GM23338 (cell line): ENCODE measurements around the gene RXRB. TPM values are rescaled to one million over a fixed set of nuclear protein-coding genes. Genes with fewer than 3 reads are reported as not detected.

Experiments
- ATAC-seq: fragments of 200-7000 bp; cut with Tn5 transposase; 3 replicates; pipeline ENCODE4 v1.9.1; 2020
- DNase-seq: peaks from one replicate; pipeline ENCODE4 v3.0.0-alpha.2; 2015; ENCODE audit warnings: low spot score
- H2AFZ ChIP-seq: fragments of 200-600 bp; sonication (generic); 2 replicates; pipeline ENCODE4 v1.8.0; 2016; ENCODE audit warnings: antibody characterized with exemption, mild to moderate bottlenecking, moderate library complexity
- H3F3A ChIP-seq: fragments of 200-600 bp; sonication (generic); replicated peaks from 2 replicates; pipeline ENCODE4 v1.8.0; 2017; ENCODE audit warnings: antibody characterized with exemption, mixed run types, low read depth
- H3K27ac ChIP-seq: fragments of 200-600 bp; sonication (generic); 2 replicates; pipeline ENCODE4 v1.6.1; 2016; ENCODE audit warnings: low read depth
- H3K27me3 ChIP-seq: fragments of 200-600 bp; sonication (generic); 2 replicates; pipeline ENCODE4 v1.8.0; 2016; ENCODE audit warnings: mild to moderate bottlenecking, mixed run types, moderate library complexity; ENCODE audit not compliant: insufficient read depth
- H3K36me3 ChIP-seq: fragments of 200-600 bp; sonication (generic); 2 replicates; pipeline ENCODE4 v1.8.0; 2016; ENCODE audit warnings: mild to moderate bottlenecking; ENCODE audit not compliant: insufficient read depth
- H3K4me1 ChIP-seq: fragments of 200-600 bp; sonication (generic); 2 replicates; pipeline ENCODE4 v1.8.0; 2016; ENCODE audit warnings: mild to moderate bottlenecking, moderate library complexity; ENCODE audit not compliant: insufficient read depth
- H3K4me2 ChIP-seq: fragments of 200-600 bp; sonication (generic); 2 replicates; pipeline ENCODE4 v1.7.1; 2017; ENCODE audit warnings: mixed run types
- H3K4me3 ChIP-seq: fragments of 200-600 bp; sonication (generic); 2 replicates; pipeline ENCODE4 v1.6.1; 2016; ENCODE audit warnings: mixed run types
- H3K79me2 ChIP-seq: fragments of 200-600 bp; sonication (generic); replicated peaks from 2 replicates; pipeline ENCODE4 v1.8.0; 2017; ENCODE audit warnings: mild to moderate bottlenecking; ENCODE audit not compliant: insufficient read depth
- H3K9me2 ChIP-seq: fragments of 200-600 bp; sonication (generic); 2 replicates; pipeline ENCODE4 v1.8.0; 2017; ENCODE audit not compliant: insufficient read depth
- H4K20me1 ChIP-seq: fragments of 200-600 bp; sonication (generic); replicated peaks from 2 replicates; pipeline ENCODE4 v1.8.0; 2017; ENCODE audit warnings: mild to moderate bottlenecking; ENCODE audit not compliant: insufficient read depth
- H3K27ac Mint-ChIP-seq: 2 replicates; pipeline ENCODE4 v1.8.0; 2020; ENCODE audit warnings: inconsistent platforms, mild to moderate bottlenecking, moderate library complexity, mixed read lengths
- H3K27me3 Mint-ChIP-seq: 3 replicates; pipeline ENCODE4 v1.8.0; 2022; ENCODE audit warnings: low read depth, mild to moderate bottlenecking, moderate library complexity, mixed read lengths, inconsistent platforms; ENCODE audit not compliant: insufficient read depth, poor library complexity
- H3K36me3 Mint-ChIP-seq: 3 replicates; pipeline ENCODE4 v1.8.0; 2021; ENCODE audit warnings: low read depth, mild to moderate bottlenecking, inconsistent platforms, moderate library complexity, mixed read lengths
- H3K4me1 Mint-ChIP-seq: 3 replicates; pipeline ENCODE4 v1.8.0; 2020; ENCODE audit warnings: mild to moderate bottlenecking, inconsistent platforms, mixed read lengths
- H3K4me3 Mint-ChIP-seq: 3 replicates; pipeline ENCODE4 v1.8.0; 2021; ENCODE audit warnings: moderate library complexity, mild to moderate bottlenecking, inconsistent platforms, mixed read lengths
- H3K9me3 Mint-ChIP-seq: 3 replicates; pipeline ENCODE4 v1.8.0; 2020; ENCODE audit warnings: moderate library complexity, mild to moderate bottlenecking, inconsistent platforms, mixed read lengths
- CREB1 ChIP-seq: fragments of 250-450 bp; sonication (Bioruptor Pico); IDR thresholded peaks from 2 replicates; pipeline ENCODE4 v1.5.0; 2020; ENCODE audit warnings: low read depth, mild to moderate bottlenecking, moderate library complexity
- EZH2 ChIP-seq: fragments of 200-600 bp; sonication (generic); IDR thresholded peaks from one replicate; pipeline ENCODE4 v1.8.0; 2017; ENCODE audit warnings: antibody characterized with exemption, mild to moderate bottlenecking, low read depth; ENCODE audit not compliant: unreplicated experiment
- EZH2phosphoT487 ChIP-seq: fragments of 200-600 bp; sonication (generic); IDR thresholded peaks from one replicate; pipeline ENCODE4 v1.8.1; 2018; ENCODE audit warnings: antibody characterized with exemption; ENCODE audit not compliant: unreplicated experiment
- JUNB ChIP-seq: IDR thresholded peaks from one replicate; pipeline ENCODE4 v1.6.1; 2016; ENCODE audit warnings: antibody characterized with exemption; ENCODE audit not compliant: unreplicated experiment
- NANOG ChIP-seq: IDR thresholded peaks from 2 replicates; pipeline ENCODE4 v1.6.1; 2016; ENCODE audit warnings: antibody characterized with exemption, borderline replicate concordance
- POLR2AphosphoS5 ChIP-seq: IDR thresholded peaks from 2 replicates; pipeline ENCODE4 v1.6.1; 2016; ENCODE audit warnings: antibody characterized with exemption, low read depth
- STAT1 ChIP-seq: IDR thresholded peaks from one replicate; pipeline ENCODE4 v1.6.1; 2016; ENCODE audit warnings: antibody characterized with exemption; ENCODE audit not compliant: unreplicated experiment
- ZNF331 ChIP-seq: fragments of 250-450 bp; sonication (Bioruptor Pico); IDR thresholded peaks from 2 replicates; pipeline ENCODE4 v1.5.0; 2020; ENCODE audit warnings: low read depth, mild to moderate bottlenecking, moderate library complexity
- polyA plus RNA-seq: library from polyadenylated mRNA; unstranded; fragments of >200 nt; fragmentation: Nextera tagmentation; extraction: Ambion mirVana; gene quantifications from 2 replicates; pipeline ENCODE4 v1.2.1, GENCODE V29; 2016
- total RNA-seq: library from RNA; depleted of rRNA; stranded (reverse); fragments of >200 nt; shearing (Covaris generic); gene quantifications from 2 replicates; pipeline ENCODE4 v1.2.3, GENCODE V29; 2014
- TF ChIP-seq, protein P1 (sequence below): fragments of 250-450 bp; sonication (Bioruptor Pico); IDR thresholded peaks from 2 replicates; pipeline ENCODE4 v1.5.0; 2020; ENCODE audit warnings: mild to moderate bottlenecking, moderate library complexity
- TF ChIP-seq, protein P2 (sequence below): IDR thresholded peaks from 2 replicates; pipeline ENCODE4 v1.6.1; 2016; ENCODE audit warnings: antibody characterized with exemption
- TF ChIP-seq, protein P3 (sequence below): IDR thresholded peaks from one replicate; pipeline ENCODE4 v1.6.1; 2018; ENCODE audit warnings: antibody characterized with exemption; ENCODE audit not compliant: unreplicated experiment

RXRB gene
- total and polyA plus RNA-seq, 2 experiments from 2014 or later: 6.9 to 11.6 TPM

DNA sequence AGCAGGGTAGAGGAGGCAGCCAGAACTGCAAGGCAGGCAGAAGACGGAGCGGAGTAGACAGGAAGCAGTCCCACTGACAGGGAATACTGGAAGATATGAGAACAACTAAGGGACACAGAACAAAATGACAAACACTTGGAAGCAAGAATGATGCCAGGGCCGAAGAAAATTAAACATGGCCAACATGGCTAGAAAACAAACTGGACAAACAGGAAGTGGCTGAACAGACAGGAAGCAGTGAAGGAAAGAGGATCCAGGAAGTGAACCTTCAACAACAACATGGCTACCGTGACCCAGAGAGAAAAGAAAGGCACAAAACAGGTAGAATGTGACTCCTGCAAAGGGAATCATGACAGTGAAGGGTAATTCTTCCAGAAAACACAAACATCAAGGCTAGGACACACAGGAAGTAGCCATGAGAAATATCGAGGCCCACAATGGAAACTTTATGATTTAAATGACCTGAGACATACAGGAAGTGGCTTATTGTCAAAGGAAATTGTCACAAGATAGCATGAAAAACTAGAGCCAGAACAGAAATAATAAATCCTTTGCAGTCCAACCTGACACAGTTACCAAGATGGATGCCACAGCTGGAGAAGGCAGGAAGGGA lies 17.3 kb downstream of the RXRB start (continued):
- TF ChIP-seq, protein P1, sequence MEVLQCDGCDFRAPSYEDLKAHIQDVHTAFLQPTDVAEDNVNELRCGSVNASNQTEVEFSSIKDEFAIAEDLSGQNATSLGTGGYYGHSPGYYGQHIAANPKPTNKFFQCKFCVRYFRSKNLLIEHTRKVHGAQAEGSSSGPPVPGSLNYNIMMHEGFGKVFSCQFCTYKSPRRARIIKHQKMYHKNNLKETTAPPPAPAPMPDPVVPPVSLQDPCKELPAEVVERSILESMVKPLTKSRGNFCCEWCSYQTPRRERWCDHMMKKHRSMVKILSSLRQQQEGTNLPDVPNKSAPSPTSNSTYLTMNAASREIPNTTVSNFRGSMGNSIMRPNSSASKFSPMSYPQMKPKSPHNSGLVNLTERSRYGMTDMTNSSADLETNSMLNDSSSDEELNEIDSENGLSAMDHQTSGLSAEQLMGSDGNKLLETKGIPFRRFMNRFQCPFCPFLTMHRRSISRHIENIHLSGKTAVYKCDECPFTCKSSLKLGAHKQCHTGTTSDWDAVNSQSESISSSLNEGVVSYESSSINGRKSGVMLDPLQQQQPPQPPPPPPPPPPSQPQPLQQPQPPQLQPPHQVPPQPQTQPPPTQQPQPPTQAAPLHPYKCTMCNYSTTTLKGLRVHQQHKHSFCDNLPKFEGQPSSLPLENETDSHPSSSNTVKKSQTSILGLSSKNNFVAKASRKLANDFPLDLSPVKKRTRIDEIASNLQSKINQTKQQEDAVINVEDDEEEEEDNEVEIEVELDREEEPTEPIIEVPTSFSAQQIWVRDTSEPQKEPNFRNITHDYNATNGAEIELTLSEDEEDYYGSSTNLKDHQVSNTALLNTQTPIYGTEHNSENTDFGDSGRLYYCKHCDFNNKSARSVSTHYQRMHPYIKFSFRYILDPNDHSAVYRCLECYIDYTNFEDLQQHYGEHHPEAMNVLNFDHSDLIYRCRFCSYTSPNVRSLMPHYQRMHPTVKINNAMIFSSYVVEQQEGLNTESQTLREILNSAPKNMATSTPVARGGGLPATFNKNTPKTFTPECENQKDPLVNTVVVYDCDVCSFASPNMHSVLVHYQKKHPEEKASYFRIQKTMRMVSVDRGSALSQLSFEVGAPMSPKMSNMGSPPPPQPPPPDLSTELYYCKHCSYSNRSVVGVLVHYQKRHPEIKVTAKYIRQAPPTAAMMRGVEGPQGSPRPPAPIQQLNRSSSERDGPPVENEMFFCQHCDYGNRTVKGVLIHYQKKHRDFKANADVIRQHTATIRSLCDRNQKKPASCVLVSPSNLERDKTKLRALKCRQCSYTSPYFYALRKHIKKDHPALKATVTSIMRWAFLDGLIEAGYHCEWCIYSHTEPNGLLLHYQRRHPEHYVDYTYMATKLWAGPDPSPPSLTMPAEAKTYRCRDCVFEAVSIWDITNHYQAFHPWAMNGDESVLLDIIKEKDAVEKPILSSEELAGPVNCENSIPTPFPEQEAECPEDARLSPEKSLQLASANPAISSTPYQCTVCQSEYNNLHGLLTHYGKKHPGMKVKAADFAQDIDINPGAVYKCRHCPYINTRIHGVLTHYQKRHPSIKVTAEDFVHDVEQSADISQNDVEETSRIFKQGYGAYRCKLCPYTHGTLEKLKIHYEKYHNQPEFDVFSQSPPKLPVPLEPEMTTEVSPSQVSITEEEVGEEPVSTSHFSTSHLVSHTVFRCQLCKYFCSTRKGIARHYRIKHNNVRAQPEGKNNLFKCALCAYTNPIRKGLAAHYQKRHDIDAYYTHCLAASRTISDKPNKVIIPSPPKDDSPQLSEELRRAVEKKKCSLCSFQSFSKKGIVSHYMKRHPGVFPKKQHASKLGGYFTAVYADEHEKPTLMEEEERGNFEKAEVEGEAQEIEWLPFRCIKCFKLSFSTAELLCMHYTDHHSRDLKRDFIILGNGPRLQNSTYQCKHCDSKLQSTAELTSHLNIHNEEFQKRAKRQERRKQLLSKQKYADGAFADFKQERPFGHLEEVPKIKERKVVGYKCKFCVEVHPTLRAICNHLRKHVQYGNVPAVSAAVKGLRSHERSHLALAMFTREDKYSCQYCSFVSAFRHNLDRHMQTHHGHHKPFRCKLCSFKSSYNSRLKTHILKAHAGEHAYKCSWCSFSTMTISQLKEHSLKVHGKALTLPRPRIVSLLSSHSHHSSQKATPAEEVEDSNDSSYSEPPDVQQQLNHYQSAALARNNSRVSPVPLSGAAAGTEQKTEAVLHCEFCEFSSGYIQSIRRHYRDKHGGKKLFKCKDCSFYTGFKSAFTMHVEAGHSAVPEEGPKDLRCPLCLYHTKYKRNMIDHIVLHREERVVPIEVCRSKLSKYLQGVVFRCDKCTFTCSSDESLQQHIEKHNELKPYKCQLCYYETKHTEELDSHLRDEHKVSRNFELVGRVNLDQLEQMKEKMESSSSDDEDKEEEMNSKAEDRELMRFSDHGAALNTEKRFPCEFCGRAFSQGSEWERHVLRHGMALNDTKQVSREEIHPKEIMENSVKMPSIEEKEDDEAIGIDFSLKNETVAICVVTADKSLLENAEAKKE (CRISPR knock-in tag): no peak
- no peak for TF ChIP-seq EZH2

DNA sequence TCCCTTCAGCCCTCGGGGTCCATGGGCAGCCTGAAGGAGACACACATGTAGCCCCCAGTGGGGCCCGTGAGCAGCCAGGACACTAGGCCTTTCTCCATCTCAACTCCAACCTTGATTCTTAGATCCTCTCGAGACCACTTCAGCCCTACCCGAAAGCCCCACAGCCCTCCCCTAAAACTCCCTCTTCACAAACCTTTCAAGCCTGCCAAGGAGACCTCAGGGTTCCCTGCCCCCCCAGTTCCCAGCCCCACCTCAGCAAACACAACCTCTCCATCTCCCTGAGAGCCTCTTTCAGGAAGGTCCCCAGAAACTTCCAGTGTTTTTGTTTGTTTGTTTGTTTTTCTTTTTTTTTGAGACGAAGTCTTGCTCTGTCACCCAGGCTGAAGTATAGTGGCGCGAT lies 19.3 kb downstream of the RXRB start:
- Histone ChIP-seq H3K27me3 (no peaks in the 10 kb centered on the region), H3K36me3 (no peaks in the 10 kb centered on the region), H3K4me3 (no peak overlapping the region), H3K9me2 (peaks cover 14% of the 10 kb centered on the region; the same call in 1 of the 2 replicates), H3K4me1 (no peaks in the 10 kb centered on the region), H3K79me2 (no peaks in the 10 kb centered on the region), H2AFZ (no peak overlapping the region), H3F3A (no peaks in the 10 kb centered on the region), H4K20me1 (no peaks in the 10 kb centered on the region), H3K4me2 (no peak overlapping the region), H3K27ac (no peak overlapping the region)
- TF ChIP-seq JUNB (no peak), POLR2AphosphoS5 (no peak), EZH2phosphoT487 (no peak), EZH2 (no peak), STAT1 (no peak), NANOG (no peak), ZNF331 (CRISPR knock-in tag) (no peak), CREB1 (no peak)
- TF ChIP-seq, protein P2, sequence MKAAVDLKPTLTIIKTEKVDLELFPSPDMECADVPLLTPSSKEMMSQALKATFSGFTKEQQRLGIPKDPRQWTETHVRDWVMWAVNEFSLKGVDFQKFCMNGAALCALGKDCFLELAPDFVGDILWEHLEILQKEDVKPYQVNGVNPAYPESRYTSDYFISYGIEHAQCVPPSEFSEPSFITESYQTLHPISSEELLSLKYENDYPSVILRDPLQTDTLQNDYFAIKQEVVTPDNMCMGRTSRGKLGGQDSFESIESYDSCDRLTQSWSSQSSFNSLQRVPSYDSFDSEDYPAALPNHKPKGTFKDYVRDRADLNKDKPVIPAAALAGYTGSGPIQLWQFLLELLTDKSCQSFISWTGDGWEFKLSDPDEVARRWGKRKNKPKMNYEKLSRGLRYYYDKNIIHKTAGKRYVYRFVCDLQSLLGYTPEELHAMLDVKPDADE: no peak
- TF ChIP-seq, protein P3, sequence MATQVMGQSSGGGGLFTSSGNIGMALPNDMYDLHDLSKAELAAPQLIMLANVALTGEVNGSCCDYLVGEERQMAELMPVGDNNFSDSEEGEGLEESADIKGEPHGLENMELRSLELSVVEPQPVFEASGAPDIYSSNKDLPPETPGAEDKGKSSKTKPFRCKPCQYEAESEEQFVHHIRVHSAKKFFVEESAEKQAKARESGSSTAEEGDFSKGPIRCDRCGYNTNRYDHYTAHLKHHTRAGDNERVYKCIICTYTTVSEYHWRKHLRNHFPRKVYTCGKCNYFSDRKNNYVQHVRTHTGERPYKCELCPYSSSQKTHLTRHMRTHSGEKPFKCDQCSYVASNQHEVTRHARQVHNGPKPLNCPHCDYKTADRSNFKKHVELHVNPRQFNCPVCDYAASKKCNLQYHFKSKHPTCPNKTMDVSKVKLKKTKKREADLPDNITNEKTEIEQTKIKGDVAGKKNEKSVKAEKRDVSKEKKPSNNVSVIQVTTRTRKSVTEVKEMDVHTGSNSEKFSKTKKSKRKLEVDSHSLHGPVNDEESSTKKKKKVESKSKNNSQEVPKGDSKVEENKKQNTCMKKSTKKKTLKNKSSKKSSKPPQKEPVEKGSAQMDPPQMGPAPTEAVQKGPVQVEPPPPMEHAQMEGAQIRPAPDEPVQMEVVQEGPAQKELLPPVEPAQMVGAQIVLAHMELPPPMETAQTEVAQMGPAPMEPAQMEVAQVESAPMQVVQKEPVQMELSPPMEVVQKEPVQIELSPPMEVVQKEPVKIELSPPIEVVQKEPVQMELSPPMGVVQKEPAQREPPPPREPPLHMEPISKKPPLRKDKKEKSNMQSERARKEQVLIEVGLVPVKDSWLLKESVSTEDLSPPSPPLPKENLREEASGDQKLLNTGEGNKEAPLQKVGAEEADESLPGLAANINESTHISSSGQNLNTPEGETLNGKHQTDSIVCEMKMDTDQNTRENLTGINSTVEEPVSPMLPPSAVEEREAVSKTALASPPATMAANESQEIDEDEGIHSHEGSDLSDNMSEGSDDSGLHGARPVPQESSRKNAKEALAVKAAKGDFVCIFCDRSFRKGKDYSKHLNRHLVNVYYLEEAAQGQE: no peak
- Mint-ChIP-seq H3K27ac (no peak overlapping the region), H3K27me3 (peaks cover 12% of the 10 kb centered on the region), H3K36me3 (no peaks in the 10 kb centered on the region; the same call in 2 of the 3 replicates), H3K4me3 (no peak overlapping the region; the same call in 2 of the 3 replicates), H3K4me1 (peaks cover 13% of the 10 kb centered on the region), H3K9me3 (no peaks in the 10 kb centered on the region)
- DNase-seq: no peak
- no peak for ATAC-seq
